Measurements from ENCODE around the gene LRRC61.

The LRRC61 gene

GRCh38 chr7:150382123-150382843 is 59.1 kb downstream of the LRRC61 start:
- TF ChIP-seq SIN3A (IDR thresholded peaks at IDR 0.05; ENCODE audit: borderline replicate concordance, insufficient read depth, low read length) = no peak
- TF ChIP-seq TAF1 (IDR thresholded peaks at IDR 0.05; ENCODE audit: borderline replicate concordance, insufficient read depth, low read length) = no peak

- TF ChIP-seq POLR2AphosphoS5 (IDR thresholded peaks at IDR 0.05; ENCODE audit: low read depth, low read length) (no peak), REST (IDR thresholded peaks at IDR 0.05; ENCODE audit: insufficient read depth in 1 of 2, low read depth in 2 of 2, low read length in 2 of 2) (no peak), SIN3A (IDR thresholded peaks at IDR 0.05; ENCODE audit: borderline replicate concordance, insufficient read depth, low read length) (no peak), TAF1 (IDR thresholded peaks at IDR 0.05; ENCODE audit: borderline replicate concordance, insufficient read depth, low read length) (no peak), FOXP2 (optimal IDR thresholded peaks at IDR 0.05; ENCODE audit: borderline replicate concordance, extremely low read depth, extremely low read length, insufficient read depth) (no peak)
Measured at GRCh38 chr7:150382844-150383225, 59.7 kb downstream of the LRRC61 start.

- TF ChIP-seq REST (IDR thresholded peaks at IDR 0.05; ENCODE audit: insufficient read depth in 1 of 2, low read depth in 2 of 2, low read length in 2 of 2) (no peak), SIN3A (IDR thresholded peaks at IDR 0.05; ENCODE audit: borderline replicate concordance, insufficient read depth, low read length) (no peak), TAF1 (IDR thresholded peaks at IDR 0.05; ENCODE audit: borderline replicate concordance, insufficient read depth, low read length) (no peak), FOXP2 (optimal IDR thresholded peaks at IDR 0.05; ENCODE audit: borderline replicate concordance, extremely low read depth, extremely low read length, insufficient read depth) (no peak), POLR2AphosphoS5 (IDR thresholded peaks at IDR 0.05; ENCODE audit: low read depth, low read length) (no peak)
Measured at GRCh38 chr7:150383710-150384397, 60.7 kb downstream of the LRRC61 start.

GRCh38 chr7:150384406-150385301 is 61.5 kb downstream of the LRRC61 start:
- TF ChIP-seq REST (IDR thresholded peaks at IDR 0.05; ENCODE audit: insufficient read depth in 1 of 2, low read depth in 2 of 2, low read length in 2 of 2) (no peak), POLR2AphosphoS5 (IDR thresholded peaks at IDR 0.05; ENCODE audit: low read depth, low read length) (no peak), TAF1 (IDR thresholded peaks at IDR 0.05; ENCODE audit: borderline replicate concordance, insufficient read depth, low read length) (no peak), FOXP2 (optimal IDR thresholded peaks at IDR 0.05; ENCODE audit: borderline replicate concordance, extremely low read depth, extremely low read length, insufficient read depth) (no peak), SIN3A (IDR thresholded peaks at IDR 0.05; ENCODE audit: borderline replicate concordance, insufficient read depth, low read length) (no peak)

GRCh38 chr7:150385302-150385723 is 62.2 kb downstream of the LRRC61 start:
- TF ChIP-seq REST (IDR thresholded peaks at IDR 0.05; ENCODE audit: insufficient read depth in 1 of 2, low read depth in 2 of 2, low read length in 2 of 2) = no peak
- TF ChIP-seq SIN3A (IDR thresholded peaks at IDR 0.05; ENCODE audit: borderline replicate concordance, insufficient read depth, low read length) = no peak

Data from PFSK-1 (cell line).